HEK293 (cell line): ENCODE measurements around the gene KIAA1614.

ENCODE experiments used
- CTCF ChIA-PET: fragments of 350-600 bp; formaldehyde crosslinking; extraction: SDS; loops from one replicate; lab custom pipeline; 2021; ENCODE audit warnings: antibody characterized with exemption; lab: Yijun Ruan, JAX
- POLR2A ChIA-PET: fragments of 300-600 bp; formaldehyde crosslinking; extraction: SDS; loops from one replicate; lab custom pipeline; 2020; ENCODE audit warnings: antibody characterized with exemption, inconsistent platforms; lab: Yijun Ruan, JAX
- H3K27ac ChIP-seq: fragments of 200-500 bp; sonication (Bioruptor generic); 2 replicates; pipeline ENCODE4 v1.5.1; 2014; ENCODE audit warnings: low read depth, low read length, control low read depth, inconsistent platforms; ENCODE audit errors: extremely low read depth
- H3K36me3 ChIP-seq, 2 experiments: fragments of 200-500 bp in 1 of 2; sonication (Bioruptor generic) in 1 of 2; 1 replicate in 1 of 2; 2 replicates in 1 of 2; pipeline ENCODE4 v1.5.1; 2014 to 2017; ENCODE audit warnings: inconsistent platforms in 2 of 2, low read length in 2 of 2; ENCODE audit not compliant: control insufficient read depth in 2 of 2, insufficient read depth in 1 of 2
- H3K4me1 ChIP-seq: fragments of 200-500 bp; sonication (Bioruptor generic); 2 replicates; pipeline ENCODE4 v1.5.1; 2014; ENCODE audit warnings: mild to moderate bottlenecking, low read length, inconsistent platforms; ENCODE audit not compliant: control insufficient read depth, insufficient read depth
- H3K4me3 ChIP-seq: 2 replicates; pipeline ENCODE4 v1.5.1; 2011; ENCODE audit warnings: low read depth, mild to moderate bottlenecking, control low read depth, low read length, moderate library complexity
- H3K9me3 ChIP-seq: fragments of 200-500 bp; sonication (Bioruptor generic); 2 replicates; pipeline ENCODE4 v1.5.1; 2014; ENCODE audit warnings: low read depth, low read length, inconsistent platforms; ENCODE audit not compliant: control insufficient read depth, insufficient read depth
- KLF7 ChIP-seq: fragments of 450-650 bp; formaldehyde crosslinking; IDR thresholded peaks from 2 replicates; pipeline ENCODE4 v1.5.1; 2016; ENCODE audit warnings: missing biosample characterization, missing genetic modification characterization, borderline replicate concordance
- SETDB1 ChIP-seq: IDR thresholded peaks from one replicate; pipeline ENCODE4 v1.6.1; 2017; ENCODE audit warnings: mild to moderate bottlenecking, low read length, moderate library complexity, mixed read lengths; ENCODE audit not compliant: insufficient read length
- SP7 ChIP-seq: fragments of 450-650 bp; formaldehyde crosslinking; IDR thresholded peaks from 2 replicates; pipeline ENCODE4 v1.5.1; 2016; ENCODE audit warnings: missing biosample characterization, missing genetic modification characterization
- WT1 ChIP-seq: fragments of 450-650 bp; formaldehyde crosslinking; IDR thresholded peaks from 2 replicates; pipeline ENCODE4 v1.5.1; 2016; ENCODE audit warnings: missing biosample characterization, missing genetic modification characterization
- ZBTB1 ChIP-seq: fragments of 450-650 bp; formaldehyde crosslinking; IDR thresholded peaks from 2 replicates; pipeline ENCODE4 v1.5.1; 2016; ENCODE audit warnings: missing biosample characterization, missing genetic modification characterization
- ZNF155 ChIP-seq: fragments of 450-650 bp; formaldehyde crosslinking; IDR thresholded peaks from 2 replicates; pipeline ENCODE4 v1.5.1; 2016; ENCODE audit warnings: missing biosample characterization, missing genetic modification characterization
- ZNF350 ChIP-seq: fragments of 450-650 bp; formaldehyde crosslinking; IDR thresholded peaks from 2 replicates; pipeline ENCODE4 v1.5.0; 2017; ENCODE audit warnings: missing biosample characterization, mild to moderate bottlenecking, missing genetic modification characterization
- ZNF394 ChIP-seq: fragments of 450-650 bp; formaldehyde crosslinking; IDR thresholded peaks from 2 replicates; pipeline ENCODE4 v1.5.1; 2016; ENCODE audit warnings: missing biosample characterization, missing genetic modification characterization, mild to moderate bottlenecking, moderate library complexity, borderline replicate concordance
- ZNF654 ChIP-seq: fragments of 450-650 bp; formaldehyde crosslinking; IDR thresholded peaks from 2 replicates; pipeline ENCODE4 v1.5.1; 2016; ENCODE audit warnings: low read depth, missing biosample characterization, missing genetic modification characterization
- ZNF660 ChIP-seq: fragments of 450-650 bp; IDR thresholded peaks from 2 replicates; pipeline ENCODE4 v1.5.1; 2018; ENCODE audit warnings: missing biosample characterization, mild to moderate bottlenecking, missing genetic modification characterization
- ZSCAN23 ChIP-seq: fragments of 450-650 bp; formaldehyde crosslinking; IDR thresholded peaks from 2 replicates; pipeline ENCODE4 v1.5.1; 2016; ENCODE audit warnings: missing biosample characterization, missing genetic modification characterization
- TF ChIP-seq, protein P1 (sequence below): fragments of 450-650 bp; formaldehyde crosslinking; IDR thresholded peaks from 2 replicates; pipeline ENCODE4 v1.5.1; 2017; ENCODE audit warnings: missing biosample characterization, mild to moderate bottlenecking, missing genetic modification characterization, moderate library complexity
- TF ChIP-seq, protein P2 (sequence below): fragments of 450-650 bp; formaldehyde crosslinking; IDR thresholded peaks from 2 replicates; pipeline ENCODE4 v1.5.1; 2016; ENCODE audit warnings: missing biosample characterization, missing genetic modification characterization
- TF ChIP-seq, protein P3 (sequence below): fragments of 450-650 bp; formaldehyde crosslinking; IDR thresholded peaks from 2 replicates; pipeline ENCODE4 v1.5.1; 2016; ENCODE audit warnings: missing biosample characterization, missing genetic modification characterization
- TF ChIP-seq, protein P4 (sequence below): fragments of 450-650 bp; formaldehyde crosslinking; IDR thresholded peaks from 2 replicates; pipeline ENCODE4 v1.5.1; 2016; ENCODE audit warnings: missing biosample characterization, missing genetic modification characterization

Gene KIAA1614, protein sequence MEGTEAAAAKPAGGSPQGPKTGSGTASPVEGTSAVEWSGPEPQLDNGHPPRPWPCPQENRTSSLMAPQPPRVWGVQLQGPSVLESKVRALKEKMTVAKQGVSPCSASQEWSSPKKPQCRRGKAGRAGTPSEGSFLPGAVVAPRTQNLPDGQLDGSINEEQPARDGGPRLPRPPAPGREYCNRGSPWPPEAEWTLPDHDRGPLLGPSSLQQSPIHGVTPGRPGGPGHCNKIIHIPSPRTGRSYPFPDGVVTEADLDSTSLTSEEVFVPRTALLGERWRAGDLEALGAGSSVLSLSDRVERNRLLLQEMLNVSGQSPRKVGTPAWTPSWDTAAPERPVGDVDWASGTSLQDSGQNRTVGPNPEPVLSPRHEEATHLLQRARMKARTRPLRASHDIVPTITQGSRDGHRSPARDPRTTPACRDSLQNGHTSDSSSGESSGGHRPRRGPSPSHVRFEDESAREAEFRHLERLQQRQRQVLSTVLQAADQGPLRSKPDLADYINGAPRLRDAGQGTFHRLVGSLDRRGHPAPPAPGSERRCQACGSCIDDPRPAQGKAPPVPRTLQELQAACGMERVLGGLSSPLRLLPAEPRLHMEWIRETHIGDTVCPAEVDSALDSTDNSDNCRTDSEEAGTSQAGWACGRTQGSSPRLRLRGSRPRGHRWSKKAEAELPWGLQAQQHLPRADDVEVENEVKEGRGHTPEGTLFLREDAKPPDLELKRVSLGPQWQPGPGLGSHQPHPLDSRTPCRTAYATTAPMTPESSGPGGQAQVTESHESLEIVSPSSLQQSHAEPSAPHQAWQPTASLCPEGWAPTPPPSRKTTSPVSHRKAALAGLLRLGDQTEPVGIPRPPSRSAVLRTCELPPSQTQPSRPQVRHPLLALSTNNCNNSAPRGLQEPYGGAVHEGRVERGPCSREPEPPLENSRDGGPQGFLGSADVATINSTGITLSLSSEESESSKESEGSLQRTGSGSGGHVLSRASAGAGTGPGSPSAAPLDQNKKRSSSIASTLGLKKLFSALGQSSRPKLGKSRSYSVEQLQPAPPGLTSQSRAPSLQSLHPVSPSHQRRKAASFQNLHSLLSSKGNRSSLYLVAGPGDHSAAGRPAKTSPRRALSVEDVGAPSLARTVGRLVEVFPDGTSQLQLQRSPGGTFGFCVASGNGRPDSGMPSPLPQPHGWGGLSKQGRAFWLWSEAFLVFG

DNA sequence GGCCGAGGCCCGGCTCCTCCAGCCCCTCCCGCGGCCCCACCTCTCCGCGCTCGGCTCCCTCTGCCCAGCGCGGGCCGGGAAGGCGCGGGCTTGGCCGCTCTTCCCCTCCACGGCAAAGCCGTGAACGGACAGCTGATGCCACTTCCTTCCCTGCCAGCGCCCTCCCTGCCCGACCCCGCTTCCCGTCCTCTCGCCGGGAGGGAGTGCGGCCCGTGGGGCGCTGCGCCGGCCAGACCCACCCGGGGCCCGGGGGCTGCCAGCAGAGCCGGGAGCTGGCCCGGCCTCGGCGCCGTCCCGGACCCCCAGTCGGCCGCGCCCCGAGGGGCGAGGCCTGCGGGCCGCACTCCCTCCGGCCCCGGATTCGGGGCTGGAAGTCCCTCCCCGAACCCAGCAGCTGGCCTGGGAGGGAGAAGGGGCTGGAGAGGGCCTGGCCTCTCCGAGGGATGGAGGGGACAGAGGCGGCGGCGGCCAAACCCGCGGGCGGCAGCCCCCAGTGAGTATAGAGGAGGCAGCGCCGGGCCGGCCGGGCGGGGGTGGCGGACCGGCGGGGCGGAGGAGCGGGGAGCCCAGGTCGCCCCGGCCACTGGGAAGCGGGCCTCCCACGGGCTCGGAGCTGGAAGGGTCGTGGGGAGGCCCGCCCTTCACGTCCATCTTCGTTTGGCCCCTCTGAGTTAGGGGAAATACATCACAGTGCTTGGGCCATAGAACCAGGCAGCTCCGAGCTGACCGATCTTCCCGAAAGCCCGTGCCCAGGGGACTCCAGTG is at the start of gene KIAA1614:
Gene KIAA1614, plus strand, starts transcription at position 97 of the 765 bp plus-strand sequence. Its CDS starts 347 bp downstream, at position 444.
- H3K9me3 ChIP-seq, result no peaks in the 10 kb centered on the region
- TF ChIP-seq, protein P1, sequence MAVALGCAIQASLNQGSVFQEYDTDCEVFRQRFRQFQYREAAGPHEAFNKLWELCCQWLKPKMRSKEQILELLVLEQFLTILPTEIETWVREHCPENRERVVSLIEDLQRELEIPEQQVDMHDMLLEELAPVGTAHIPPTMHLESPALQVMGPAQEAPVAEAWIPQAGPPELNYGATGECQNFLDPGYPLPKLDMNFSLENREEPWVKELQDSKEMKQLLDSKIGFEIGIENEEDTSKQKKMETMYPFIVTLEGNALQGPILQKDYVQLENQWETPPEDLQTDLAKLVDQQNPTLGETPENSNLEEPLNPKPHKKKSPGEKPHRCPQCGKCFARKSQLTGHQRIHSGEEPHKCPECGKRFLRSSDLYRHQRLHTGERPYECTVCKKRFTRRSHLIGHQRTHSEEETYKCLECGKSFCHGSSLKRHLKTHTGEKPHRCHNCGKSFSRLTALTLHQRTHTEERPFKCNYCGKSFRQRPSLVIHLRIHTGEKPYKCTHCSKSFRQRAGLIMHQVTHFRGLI, result no peak
- TF ChIP-seq ZNF155 (tag by site-specific recombination) (no peak), ZBTB1 (tag by site-specific recombination) (no peak), KLF7 (tag by site-specific recombination) (no peak), WT1 (tag by site-specific recombination) (no peak), ZSCAN23 (tag by site-specific recombination) (no peak), SP7 (tag by site-specific recombination) (no peak), ZNF350 (tag by site-specific recombination) (no peak)
- TF ChIP-seq, protein P2, sequence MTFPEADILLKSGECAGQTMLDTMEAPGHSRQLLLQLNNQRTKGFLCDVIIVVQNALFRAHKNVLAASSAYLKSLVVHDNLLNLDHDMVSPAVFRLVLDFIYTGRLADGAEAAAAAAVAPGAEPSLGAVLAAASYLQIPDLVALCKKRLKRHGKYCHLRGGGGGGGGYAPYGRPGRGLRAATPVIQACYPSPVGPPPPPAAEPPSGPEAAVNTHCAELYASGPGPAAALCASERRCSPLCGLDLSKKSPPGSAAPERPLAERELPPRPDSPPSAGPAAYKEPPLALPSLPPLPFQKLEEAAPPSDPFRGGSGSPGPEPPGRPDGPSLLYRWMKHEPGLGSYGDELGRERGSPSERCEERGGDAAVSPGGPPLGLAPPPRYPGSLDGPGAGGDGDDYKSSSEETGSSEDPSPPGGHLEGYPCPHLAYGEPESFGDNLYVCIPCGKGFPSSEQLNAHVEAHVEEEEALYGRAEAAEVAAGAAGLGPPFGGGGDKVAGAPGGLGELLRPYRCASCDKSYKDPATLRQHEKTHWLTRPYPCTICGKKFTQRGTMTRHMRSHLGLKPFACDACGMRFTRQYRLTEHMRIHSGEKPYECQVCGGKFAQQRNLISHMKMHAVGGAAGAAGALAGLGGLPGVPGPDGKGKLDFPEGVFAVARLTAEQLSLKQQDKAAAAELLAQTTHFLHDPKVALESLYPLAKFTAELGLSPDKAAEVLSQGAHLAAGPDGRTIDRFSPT (tag by site-specific recombination), result no peak
- TF ChIP-seq, protein P3, sequence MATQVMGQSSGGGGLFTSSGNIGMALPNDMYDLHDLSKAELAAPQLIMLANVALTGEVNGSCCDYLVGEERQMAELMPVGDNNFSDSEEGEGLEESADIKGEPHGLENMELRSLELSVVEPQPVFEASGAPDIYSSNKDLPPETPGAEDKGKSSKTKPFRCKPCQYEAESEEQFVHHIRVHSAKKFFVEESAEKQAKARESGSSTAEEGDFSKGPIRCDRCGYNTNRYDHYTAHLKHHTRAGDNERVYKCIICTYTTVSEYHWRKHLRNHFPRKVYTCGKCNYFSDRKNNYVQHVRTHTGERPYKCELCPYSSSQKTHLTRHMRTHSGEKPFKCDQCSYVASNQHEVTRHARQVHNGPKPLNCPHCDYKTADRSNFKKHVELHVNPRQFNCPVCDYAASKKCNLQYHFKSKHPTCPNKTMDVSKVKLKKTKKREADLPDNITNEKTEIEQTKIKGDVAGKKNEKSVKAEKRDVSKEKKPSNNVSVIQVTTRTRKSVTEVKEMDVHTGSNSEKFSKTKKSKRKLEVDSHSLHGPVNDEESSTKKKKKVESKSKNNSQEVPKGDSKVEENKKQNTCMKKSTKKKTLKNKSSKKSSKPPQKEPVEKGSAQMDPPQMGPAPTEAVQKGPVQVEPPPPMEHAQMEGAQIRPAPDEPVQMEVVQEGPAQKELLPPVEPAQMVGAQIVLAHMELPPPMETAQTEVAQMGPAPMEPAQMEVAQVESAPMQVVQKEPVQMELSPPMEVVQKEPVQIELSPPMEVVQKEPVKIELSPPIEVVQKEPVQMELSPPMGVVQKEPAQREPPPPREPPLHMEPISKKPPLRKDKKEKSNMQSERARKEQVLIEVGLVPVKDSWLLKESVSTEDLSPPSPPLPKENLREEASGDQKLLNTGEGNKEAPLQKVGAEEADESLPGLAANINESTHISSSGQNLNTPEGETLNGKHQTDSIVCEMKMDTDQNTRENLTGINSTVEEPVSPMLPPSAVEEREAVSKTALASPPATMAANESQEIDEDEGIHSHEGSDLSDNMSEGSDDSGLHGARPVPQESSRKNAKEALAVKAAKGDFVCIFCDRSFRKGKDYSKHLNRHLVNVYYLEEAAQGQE, result no peak
- TF ChIP-seq, all 188 proteins: peak for 0
- H3K4me1 ChIP-seq, result no peaks in the 10 kb centered on the region
- no peaks in the 10 kb centered on the region for H3K36me3 ChIP-seq
- ChIA-PET POLR2A (no interaction called here), CTCF (interaction anchor here (0.6 to 1.4 kb wide), 2 partner anchors 31 to 283 kb away, joined by 4 read pairs; no protein-coding TSS in a partner anchor)
- H3K4me3 ChIP-seq, result peak within 1 kb of the TSS; percentile 24
- no peak within 1 kb of the TSS; the same call in 1 of the 2 replicates for H3K27ac ChIP-seq

DNA sequence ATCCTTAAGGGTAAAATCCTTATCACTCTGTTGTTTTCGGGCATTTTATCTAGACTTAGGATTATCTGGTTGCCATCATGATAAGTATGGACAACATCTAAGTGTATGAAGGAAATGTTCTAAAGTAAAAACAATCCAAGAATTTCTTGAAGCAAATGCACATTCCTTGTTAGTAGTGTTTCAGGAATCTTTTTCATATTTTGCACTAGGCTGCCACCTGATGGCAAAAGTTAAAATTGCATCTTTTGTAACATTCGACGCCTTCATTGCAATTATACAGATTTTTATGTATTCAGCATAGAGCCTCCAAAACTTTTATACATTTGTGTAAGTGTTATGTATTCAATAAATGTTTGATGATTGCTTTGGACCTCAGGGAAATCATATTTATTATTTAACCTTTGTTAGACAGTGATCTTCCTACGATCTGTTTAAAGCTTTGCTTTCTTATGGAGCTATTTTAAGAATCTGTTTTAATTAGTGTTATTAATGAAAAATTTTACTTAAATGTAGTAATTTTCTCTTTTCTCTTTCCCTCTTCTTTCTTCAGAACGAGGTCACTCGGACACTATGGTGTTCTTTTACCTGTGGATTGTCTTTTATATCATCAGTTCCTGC is 49.4 kb upstream of the KIAA1614 start:
- CTCF ChIA-PET, result interaction anchor here (0.6 to 7.1 kb wide), 35 partner anchors 10 to 541 kb away, joined by 3 to 137 read pairs (median 4); partner anchors contain the start of gene XPR1
- H3K27ac ChIP-seq, result no peak overlapping the region
- TF ChIP-seq ZNF660 (tag by site-specific recombination) (peak; percentile 52; the same call in 1 of the 2 replicates), ZNF394 (tag by site-specific recombination) (no peak), SETDB1 (no peak), ZNF654 (tag by site-specific recombination) (peak; percentile 82)
- TF ChIP-seq, protein P4, sequence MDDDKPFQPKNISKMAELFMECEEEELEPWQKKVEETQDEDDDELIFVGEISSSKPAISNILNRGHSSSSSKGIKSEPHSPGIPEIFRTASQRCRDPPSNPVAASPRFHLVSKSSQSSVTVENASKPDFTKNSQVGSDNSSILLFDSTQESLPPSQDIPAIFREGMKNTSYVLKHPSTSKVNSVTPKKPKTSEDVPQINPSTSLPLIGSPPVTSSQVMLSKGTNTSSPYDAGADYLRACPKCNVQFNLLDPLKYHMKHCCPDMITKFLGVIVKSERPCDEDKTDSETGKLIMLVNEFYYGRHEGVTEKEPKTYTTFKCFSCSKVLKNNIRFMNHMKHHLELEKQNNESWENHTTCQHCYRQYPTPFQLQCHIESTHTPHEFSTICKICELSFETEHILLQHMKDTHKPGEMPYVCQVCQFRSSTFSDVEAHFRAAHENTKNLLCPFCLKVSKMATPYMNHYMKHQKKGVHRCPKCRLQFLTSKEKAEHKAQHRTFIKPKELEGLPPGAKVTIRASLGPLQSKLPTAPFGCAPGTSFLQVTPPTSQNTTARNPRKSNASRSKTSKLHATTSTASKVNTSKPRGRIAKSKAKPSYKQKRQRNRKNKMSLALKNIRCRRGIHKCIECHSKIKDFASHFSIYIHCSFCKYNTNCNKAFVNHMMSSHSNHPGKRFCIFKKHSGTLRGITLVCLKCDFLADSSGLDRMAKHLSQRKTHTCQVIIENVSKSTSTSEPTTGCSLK (tag by site-specific recombination), result no peak
- POLR2A ChIA-PET, result interaction anchor here (0.9 to 1.1 kb wide), 2 partner anchors 231 to 361 kb away, joined by 3 read pairs; partner anchors contain the start of genes ACBD6 and XPR1
- H3K9me3 ChIP-seq, result no peaks in the 10 kb centered on the region
- H3K4me3 ChIP-seq, result no peak overlapping the region
- no peaks in the 10 kb centered on the region for H3K4me1 ChIP-seq
- peaks cover 0 to 7% of the 10 kb centered on the region in 2 experiments; a peak in 2 of 3 replicates for H3K36me3 ChIP-seq
